Metanephros (tissue), 2 donors: Measurements from ENCODE around the gene TMEM141. TPM values are rescaled to one million over a fixed set of nuclear protein-coding genes. Genes with fewer than 3 reads are reported as not detected.

Experiments
- small RNA-seq: library from RNA; depleted of rRNA; stranded (forward); fragments of <200 nt; gene quantifications from one replicate; pipeline ENCODE3, GENCODE V24; 2014; ENCODE audit warnings: low replicate concordance
- total RNA-seq: library from RNA; depleted of rRNA; stranded (reverse); fragments of >200 nt; gene quantifications from one replicate; pipeline ENCODE4 v1.2.3, GENCODE V29; 2014

TMEM141 gene
- total RNA-seq, result 58.8 TPM

GRCh38 chr9:136790640-136791515, at the start of gene TMEM141:
Gene TMEM141 (plus strand): TSS chr9:136791344. CDS start chr9:136791371, 27 bp downstream.

GRCh38 chr9:136742591-136743391, 48.4 kb upstream of the TMEM141 start, which contains the start of gene LCN10:
Gene LCN10 (minus strand): TSS chr9:136742940. CDS start chr9:136742903, 37 bp downstream.

GRCh38 chr9:136748201-136748600, 42.9 kb upstream of the TMEM141 start, which contains the start of gene LCN6:
Gene LCN6 (minus strand): TSS chr9:136748525. CDS start chr9:136748483, 42 bp downstream.

GRCh38 chr9:136764301-136764891, 26.7 kb upstream of the TMEM141 start, which contains the start of gene LCN15:
Gene LCN15 (minus strand): TSS chr9:136764518. CDS start chr9:136764488, 30 bp downstream.

GRCh38 chr9:136796238-136796774, 5.2 kb downstream of the TMEM141 start, which contains the start of gene CCDC183:
Gene CCDC183 (plus strand): TSS chr9:136796338. CDS start chr9:136796398, 60 bp downstream.

GRCh38 chr9:136807281-136808074, 16.3 kb downstream of the TMEM141 start, which contains the start of gene RABL6:
Gene RABL6 (plus strand): TSS chr9:136807948. CDS start chr9:136808197, 249 bp downstream.

GRCh38 chr9:136842380-136842948, 51.3 kb downstream of the TMEM141 start, which contains the start of gene AJM1:
Gene AJM1 (plus strand): TSS chr9:136842478. CDS start chr9:136844415, 1,937 bp downstream.

Small RNA genes within 50 kb of the gene (small RNA-seq; reads per million reads assigned to genes)
- not detected for gene AL355987.2
- gene ATP6V1G1P3, result not detected
- not detected for gene MIR4292
- not detected for gene MIR6722

Other genes starting within 250 kb of the TMEM141 start
- 89.4 TPM for gene NOTCH1, start 245.3 kb upstream of the TMEM141 start, total RNA-seq
- gene EGFL7, start 128.4 kb upstream of the TMEM141 start, total RNA-seq, result 131 TPM
- gene AGPAT2, start 103.9 kb upstream of the TMEM141 start, total RNA-seq, result 62.5 TPM
- gene DIPK1B, start 78.8 kb upstream of the TMEM141 start, total RNA-seq, result 39.6 TPM
- gene LCN10, start 48.4 kb upstream of the TMEM141 start, total RNA-seq, result 0.47 TPM
- not detected for gene LCN6, start 42.8 kb upstream of the TMEM141 start, total RNA-seq
- gene LCN8, start 33.1 kb upstream of the TMEM141 start, total RNA-seq, result 0.82 TPM
- not detected for gene LCN15, start 26.8 kb upstream of the TMEM141 start, total RNA-seq
- 3.1 TPM for gene CCDC183, start 5.0 kb downstream of the TMEM141 start, total RNA-seq
- 44.3 TPM for gene RABL6, start 16.6 kb downstream of the TMEM141 start, total RNA-seq
- 1.5 TPM for gene AJM1, start 51.1 kb downstream of the TMEM141 start, total RNA-seq
- 68.5 TPM for gene PHPT1, start 58.1 kb downstream of the TMEM141 start, total RNA-seq
- gene MAMDC4, start 61.0 kb downstream of the TMEM141 start, total RNA-seq, result 10.9 TPM
- 172 TPM for gene EDF1, start 75.0 kb downstream of the TMEM141 start, total RNA-seq
- 18.9 TPM for gene TRAF2, start 95.2 kb downstream of the TMEM141 start, total RNA-seq
- gene FBXW5, start 153.4 kb downstream of the TMEM141 start, total RNA-seq, result 87.0 TPM
- gene C8G, start 153.9 kb downstream of the TMEM141 start, total RNA-seq, result not detected
- gene LCN12, start 160.9 kb downstream of the TMEM141 start, total RNA-seq, result 10.2 TPM
- 43.3 TPM for gene PTGDS, start 186.2 kb downstream of the TMEM141 start, total RNA-seq
- 0.41 TPM for gene LCNL1, start 191.6 kb downstream of the TMEM141 start, total RNA-seq
- gene PAXX, start 201.1 kb downstream of the TMEM141 start, total RNA-seq, result 28.0 TPM
- gene CLIC3, start 205.2 kb downstream of the TMEM141 start, total RNA-seq, result 2.5 TPM
- gene ABCA2, start 236.9 kb downstream of the TMEM141 start, total RNA-seq, result 39.4 TPM
- gene FUT7, start 240.7 kb downstream of the TMEM141 start, total RNA-seq, result 0.35 TPM